GM04504 (cell line): ENCODE results near the gene CAPS.

Experiments used
- DNase-seq: peaks from one replicate; pipeline ENCODE4 v3.0.0-alpha.2; 2012; ENCODE audit warnings: low read depth

CAPS gene

DNA sequence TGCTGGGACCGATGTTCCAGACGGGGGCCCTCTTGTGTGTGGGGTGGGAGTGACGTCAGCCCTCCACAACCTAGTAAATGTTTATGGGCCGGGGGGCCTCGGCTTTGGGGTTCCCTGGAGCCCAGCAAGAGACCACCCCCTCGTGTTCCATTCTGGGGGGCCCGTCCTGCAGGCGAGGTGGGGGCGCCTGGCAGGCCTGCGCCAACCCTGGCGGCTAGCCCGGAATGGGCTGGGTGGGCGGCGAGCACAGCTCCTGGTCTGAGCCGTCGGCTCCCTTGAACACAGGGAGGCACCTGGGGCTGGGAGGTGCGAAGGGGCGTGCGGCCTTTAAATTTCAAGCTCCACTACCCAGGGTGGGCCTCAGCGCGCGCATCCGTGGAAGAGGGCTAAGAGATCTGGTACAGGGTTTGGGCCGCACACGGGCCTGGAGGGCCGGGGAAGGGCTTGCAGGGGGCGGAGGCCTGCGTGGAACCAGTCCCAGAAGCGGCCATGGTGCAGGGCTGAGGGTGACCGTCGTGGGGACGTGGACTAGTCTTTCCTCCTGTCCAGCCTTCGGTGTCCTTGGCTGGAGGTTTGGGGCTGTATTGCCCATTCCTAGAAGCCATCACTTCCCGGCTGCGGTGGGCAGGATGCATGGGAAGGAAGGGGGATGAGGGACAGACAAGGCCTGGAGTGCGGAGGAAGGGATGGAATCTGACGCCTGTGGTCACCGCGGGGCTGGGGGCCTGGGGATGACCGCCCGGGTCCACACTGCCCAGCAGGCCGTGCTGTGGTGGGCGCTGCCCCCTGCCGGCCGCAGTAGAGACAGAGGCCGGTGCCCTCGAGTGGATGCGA, 21.9 kb upstream of the CAPS start:
- no peak for DNase-seq

DNA sequence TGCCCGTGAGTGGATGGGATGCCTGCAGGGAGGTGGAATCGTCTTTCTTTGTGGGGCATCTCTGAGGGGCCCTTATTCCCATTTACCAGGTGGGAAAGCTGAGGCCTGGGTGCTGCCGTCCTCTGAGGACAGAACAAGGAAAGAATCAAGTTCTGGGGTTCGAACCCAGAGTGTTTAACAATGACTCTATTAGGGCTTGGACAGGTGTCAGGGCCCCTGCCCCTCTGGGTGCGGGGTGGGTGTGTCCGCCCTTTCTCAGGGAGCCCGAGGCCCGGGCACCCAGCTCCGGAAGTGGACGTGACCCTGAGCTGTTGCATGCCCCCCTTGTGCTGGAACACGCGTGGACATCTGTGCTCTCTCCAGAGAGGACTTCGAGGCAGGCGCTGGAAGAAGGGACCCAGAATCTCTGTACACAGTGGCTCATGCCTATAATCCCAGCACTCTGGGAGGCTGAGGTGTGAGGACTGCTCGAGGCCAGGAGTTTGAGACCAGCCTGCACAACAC, 21.2 kb upstream of the CAPS start:
- no peak for DNase-seq

GRCh38 chr19:5893296-5893903, 20.7 kb upstream of the CAPS start:
- no peak for DNase-seq

GRCh38 chr19:5893907-5894703, 19.9 kb upstream of the CAPS start:
- no peak for DNase-seq

DNA sequence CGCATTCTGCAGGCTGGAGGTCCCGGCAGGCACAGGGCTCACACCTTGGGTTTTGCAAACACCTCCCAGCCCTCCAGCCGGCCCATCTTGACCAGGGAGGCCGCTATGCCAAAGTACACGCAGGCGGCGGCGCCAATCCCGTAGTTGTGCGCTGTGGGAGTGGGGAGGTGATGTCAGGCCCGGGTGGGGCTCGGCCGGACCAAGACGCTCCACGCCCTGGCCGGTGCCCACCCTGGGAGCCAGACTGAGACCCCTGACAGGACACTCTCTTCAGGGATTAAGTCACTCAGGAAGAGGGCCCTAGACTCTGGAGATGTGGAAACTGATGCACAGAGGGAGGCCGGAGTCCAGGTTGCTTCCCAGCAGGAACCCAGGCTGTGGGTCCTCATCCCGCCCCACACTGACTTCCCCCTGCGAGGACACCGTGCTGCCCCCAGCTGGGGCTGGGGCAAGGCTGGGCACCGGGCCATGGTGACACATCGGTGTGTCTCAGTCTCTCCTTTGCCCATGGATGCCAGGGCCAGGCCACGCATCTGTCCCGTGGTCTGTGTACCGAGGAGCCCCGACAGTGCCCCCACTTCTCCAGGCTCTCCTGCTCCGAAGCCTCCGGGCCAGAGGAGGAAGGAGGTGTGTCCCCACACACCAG, 19.2 kb upstream of the CAPS start:
- no peak for DNase-seq

DNA sequence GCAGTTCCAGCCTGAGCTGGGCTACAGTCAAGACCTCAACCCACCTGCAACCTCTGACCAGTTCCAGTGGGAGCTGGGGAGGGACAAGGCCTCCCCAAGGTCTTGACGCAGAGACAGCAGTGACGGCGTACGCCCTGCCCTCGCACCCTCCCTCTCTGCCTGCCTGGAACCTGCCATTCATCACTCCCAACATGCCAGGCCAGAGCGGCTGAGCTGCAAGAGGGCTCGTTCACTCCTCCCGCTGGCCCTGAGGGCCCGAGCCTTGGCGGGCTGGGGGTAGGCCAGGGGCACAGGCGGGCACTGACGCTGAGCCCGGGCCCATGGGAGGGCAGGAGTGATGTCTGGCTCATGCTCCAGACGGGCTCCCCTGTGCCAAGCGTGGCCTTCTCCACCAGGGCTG, 18.6 kb upstream of the CAPS start:
- no peak for DNase-seq

DNA sequence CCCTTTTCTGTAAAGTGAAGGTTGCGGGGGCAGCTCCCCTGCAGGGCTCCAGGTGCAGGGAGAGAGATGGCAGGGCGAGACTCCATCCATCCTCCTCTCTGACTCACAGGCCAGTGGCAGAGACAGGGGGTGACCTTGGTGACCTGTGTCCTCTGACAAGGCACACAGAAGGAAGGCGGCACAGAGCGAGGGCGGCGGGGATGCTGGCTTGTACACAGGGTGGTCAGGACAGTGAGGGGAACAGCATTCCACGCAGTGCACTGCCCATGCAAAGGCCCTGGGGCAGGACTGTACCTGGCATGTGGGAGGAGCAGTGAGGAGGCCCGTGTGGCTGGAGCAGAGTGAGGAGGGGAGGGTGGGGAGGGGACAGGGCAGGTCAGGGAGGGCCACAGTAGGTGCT, 18.2 kb upstream of the CAPS start:
- DNase-seq = no peak

DNA sequence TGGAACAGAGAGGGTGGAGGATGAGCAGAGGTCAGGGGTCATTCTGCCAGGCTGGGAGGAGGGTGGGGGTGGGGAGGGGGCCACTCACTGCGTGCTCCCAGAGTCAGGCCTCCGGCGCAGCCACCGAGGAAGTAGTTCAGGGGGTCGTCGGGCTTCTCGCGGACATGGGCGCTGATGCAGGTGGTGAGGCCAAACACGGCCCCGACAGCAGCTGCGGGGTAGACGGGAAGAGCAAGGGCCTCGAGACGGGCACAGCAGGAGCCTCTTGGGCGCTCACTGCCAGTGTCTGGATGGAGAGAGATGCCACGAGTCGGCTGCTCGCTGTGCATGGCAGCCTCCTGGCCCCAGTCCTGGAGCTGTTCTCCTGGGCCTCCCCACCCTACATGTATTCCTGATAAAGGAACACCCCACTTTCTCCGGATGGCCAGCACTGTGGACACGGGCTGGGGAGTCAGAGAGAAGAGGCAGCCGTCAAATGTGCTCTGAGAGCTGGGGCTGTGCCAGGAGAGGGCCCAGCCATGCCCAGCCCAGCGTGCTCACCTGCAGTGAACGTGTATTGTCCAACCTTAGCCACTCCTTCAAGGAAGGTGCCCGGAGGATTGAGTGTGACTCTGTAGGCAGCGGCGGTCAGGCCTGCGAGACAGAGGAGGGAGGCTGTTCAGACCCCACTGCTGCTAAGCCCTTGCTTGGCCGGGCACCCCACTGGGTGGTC, 17.5 kb upstream of the CAPS start:
- DNase-seq = no peak

DNA sequence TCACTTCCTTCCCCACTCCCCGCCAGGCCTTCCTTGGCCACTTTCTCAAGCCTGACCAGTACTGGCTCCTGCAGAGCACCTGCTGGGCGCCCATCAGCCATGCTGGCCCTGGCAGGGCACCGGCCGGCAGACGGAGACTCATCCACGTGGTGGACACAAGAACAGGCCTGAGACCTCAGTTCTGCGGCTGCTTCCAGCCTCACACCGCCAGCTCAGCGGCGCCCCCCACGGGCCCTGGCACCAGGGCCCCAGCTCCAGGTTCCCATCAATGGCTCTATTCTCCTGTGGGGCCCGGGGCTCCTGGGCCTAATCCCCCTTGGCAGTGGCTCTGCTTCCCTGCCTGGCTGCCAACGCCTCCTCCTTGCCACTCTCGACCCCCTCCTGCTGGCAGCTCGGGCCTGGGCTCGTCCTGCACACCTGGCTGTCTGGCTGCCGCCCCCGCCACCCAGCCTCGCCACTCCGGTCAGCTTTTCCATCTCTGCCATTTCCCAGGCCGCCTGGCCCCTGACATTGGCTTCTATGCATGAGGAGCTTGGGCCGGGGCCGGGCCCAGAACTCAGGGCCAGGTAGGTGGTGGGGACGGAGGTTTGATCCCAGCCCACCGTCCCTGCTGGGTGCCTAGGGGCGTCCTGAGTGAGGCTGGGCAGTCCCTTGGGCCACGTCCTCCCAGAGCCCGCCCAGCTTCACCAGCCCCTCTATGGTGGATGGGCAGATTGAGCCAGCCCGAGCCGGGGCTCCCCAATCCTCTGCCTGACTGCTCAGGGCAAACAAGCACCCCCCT, 16.7 kb upstream of the CAPS start:
- DNase-seq = no peak

- DNase-seq = no peak
Measured at GRCh38 chr19:5899728-5900526, 14.1 kb upstream of the CAPS start.

- no peak for DNase-seq
Measured at GRCh38 chr19:5900976-5901375, 13.1 kb upstream of the CAPS start.

DNA sequence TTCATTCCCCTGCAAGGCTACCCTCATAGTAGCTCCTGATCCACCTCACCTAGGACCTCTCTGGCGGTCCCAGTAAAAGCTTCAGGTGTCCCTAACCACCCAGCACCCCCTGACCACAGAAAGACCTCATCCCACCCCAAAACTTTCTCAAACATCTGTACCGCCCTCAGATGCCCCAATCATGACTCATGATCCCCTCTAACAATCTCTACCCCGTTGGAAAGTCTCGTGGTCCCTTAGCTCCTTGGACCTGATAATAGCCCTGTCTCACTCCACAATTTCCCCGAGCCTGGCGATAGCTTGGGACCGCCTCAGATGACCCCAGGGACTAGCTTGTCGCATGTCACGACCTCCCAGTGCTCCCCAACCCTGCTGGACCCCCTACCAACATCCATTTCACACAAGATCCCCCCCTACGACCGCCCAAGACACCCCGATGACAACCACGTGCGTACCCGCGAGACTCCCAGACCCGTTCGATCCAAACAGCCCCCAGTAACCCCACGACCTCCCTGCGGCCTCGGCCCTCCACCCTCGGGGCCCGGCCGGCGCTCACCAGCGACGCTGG, 10.9 kb upstream of the CAPS start:
- DNase-seq = no peak

GRCh38 chr19:5903624-5904351, 10.3 kb upstream of the CAPS start, which contains the start of gene NDUFA11:
NDUFA11 (minus strand) TSS chr19:5903790; CDS start chr19:5903708, 82 bp downstream.
- DNase-seq = no peak

GRCh38 chr19:5904352-5905113, 9.5 kb upstream of the CAPS start, which contains the start of gene VMAC:
VMAC (plus strand) TSS chr19:5904872; CDS start chr19:5904891, 19 bp downstream.
- DNase-seq = peak; percentile 100

DNA sequence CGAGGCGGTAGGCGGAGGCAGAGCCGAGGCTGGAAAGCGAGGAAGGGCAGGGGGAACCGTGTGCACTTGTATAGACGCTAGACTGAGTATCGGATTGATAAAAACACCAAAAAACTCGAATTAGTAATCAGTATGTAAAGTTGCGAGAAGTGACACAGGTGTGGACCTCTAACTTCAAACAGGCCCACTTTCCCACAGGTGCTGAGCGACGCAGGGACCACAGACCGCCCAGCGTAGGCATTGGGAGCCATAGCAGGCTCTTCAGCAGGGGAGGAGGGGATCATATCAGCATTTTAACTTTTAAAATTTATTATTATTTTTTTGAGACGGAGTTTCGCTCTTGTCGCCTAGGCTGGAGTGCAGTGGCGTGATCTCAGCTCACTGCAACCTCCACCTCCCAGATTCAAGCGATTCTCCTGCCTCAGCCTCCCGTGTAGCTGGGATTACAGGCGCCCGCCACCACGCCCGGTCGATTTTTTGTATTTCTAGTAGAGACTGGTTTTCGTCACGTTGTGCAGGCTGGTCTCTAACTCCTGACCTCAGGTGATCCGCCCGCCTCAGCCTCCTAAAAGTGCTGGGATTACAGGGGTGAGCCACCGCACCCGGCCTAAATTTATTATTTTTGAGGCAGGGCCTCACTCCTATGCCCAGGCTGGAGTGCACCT, 8.8 kb upstream of the CAPS start:
- DNase-seq = no peak

DNA sequence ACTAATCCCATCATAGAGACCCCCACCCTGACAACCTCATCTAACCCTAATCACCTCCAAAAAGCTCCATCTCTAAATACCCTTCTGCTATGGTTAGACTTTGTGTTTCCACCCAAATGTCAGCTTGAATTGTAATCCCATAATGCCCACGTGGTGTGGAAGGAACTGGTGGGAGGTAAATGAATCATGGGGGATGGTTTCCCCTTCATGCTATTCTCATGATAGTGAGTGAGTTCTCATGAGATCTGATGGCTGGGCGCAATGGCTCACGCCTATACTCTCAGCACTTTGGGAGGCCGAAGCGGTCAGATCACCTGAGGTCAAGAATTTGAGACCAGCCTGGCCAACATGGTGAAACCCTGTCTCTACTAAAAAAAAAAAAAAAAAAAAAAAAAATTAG, 6.8 kb upstream of the CAPS start:
- no peak for DNase-seq

GRCh38 chr19:5908773-5909442, 5.1 kb upstream of the CAPS start:
- no peak for DNase-seq
